Omental fat pad (tissue), 4 donors: Measurements from ENCODE around the gene POLD4. TPM values are rescaled to one million over a fixed set of nuclear protein-coding genes. Genes with fewer than 3 reads are reported as not detected.

Experiments used
- ATAC-seq: fragments of 150-250 bp; one replicate; pipeline ENCODE4 v1.9.1; 2016; ENCODE audit warnings: mild to moderate bottlenecking, moderate library complexity; ENCODE audit not compliant: low FRiP score
- DNase-seq: peaks from one replicate; pipeline ENCODE4 v3.0.0-alpha.2; 2019; ENCODE audit warnings: low spot score
- CTCF ChIP-seq, 3 donors: fragments of 450-650 bp; IDR thresholded peaks; one replicate each; pipeline ENCODE4 v1.5.1; 2016 to 2017; ENCODE audit warnings: antibody characterized with exemption in 3 of 3, mild to moderate bottlenecking in 3 of 3, moderate library complexity in 2 of 3
- total RNA-seq, 4 donors: library from RNA; depleted of rRNA; stranded (reverse); fragments of >200 nt; gene quantifications; one replicate each; pipeline ENCODE4 v1.1.0, GENCODE V29; 2016

POLD4 gene
- total RNA-seq, 4 donors from 2014 or later, result 67.5 to 141 (median 81.9) TPM

DNA sequence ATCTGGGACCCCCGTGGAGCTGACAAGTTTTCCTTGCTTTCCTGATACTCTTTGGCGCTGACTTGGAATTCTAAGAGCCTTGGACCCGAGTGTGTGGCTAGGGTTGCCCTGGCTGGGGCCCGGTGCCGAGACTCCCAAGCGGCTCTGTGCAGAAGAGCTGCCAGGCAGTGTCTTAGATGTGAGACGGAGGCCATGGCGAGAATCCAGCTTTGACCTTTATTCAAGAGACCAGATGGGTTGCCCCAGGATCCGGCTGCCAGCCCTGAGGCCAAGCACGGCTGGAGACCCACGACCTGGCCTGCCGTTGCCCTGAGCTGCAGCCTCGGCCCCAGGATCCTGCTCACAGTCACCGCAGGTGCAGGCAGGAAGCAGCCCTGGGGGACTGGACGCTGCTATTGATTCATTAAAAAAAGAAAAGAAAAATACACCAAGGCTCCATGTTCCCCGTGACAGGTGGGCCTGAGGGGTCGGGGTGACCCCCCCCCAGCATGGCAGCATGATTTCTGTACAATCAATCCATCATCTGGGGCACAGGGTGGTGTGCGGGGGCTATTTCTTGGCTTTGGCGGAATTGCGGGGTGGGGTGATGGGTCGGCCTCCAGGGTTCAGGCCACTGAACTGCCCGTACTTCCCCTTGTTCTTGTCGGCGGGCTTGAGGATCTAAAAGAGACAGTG is 44.8 kb upstream of the POLD4 start:
- ATAC-seq (no peak), DNase-seq (no peak)
- no peak for TF ChIP-seq CTCF (IDR thresholded peaks at IDR 0.05)

DNA sequence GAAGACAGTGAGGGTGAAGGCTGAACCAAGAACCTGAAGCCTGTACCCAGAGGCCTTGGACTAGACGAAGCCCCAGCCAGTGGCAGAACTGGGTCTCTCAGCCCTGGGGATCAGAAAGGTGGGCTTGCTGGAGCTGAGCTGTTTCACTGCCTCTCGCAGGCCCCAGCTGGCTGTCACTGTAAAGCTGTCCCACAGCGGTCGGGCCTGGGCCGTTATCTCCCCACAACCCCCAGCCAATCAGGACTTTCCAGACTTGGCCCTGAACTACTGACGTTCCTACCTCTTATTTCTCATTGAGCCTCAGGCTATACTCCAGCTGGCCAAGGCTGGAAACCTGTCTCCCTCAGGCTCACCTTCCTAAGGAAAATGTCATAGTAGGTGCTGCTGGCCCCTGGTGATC is 44.2 kb upstream of the POLD4 start:
- DNase-seq (no peak), ATAC-seq (no peak)
- TF ChIP-seq CTCF (IDR thresholded peaks at IDR 0.05), result no peak

DNA sequence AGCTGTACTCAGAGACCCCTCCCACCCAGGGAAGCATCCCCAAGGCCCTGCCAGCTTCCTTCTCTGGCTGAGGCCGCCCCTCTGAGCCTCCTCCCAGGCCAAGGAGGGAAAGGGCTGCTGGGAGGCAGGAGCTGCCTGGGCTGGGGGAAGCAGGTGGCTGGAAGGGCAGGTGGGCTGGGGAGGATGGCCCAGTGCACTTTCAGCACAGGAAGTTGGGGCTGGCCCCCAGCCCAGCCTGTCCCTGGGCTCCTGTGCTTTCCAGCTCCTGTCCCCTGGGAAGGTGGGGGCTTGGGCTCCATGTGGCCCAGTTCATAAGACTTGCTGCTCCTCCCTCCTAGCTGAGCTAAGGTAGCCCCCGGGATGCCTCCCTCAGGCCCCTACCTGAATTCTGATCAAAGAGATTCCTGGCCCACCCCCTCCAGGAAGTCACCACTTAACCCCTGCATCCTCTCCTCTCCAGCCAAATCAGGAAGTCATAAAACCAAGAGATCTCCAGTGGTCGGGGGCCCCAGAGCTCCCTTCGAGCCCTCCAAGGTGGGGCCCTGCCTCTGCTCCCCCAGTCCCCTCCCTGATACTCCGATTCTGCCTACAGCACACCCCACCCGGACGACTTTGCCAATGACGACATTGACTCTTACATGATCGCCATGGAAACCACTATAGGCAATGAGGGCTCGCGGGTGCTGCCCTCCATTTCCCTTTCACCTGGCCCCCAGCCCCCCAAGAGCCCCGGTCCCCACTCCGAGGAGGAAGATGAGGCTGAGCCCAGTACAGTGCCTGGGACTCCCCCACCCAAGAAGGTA is 43.4 kb upstream of the POLD4 start:
- ATAC-seq (no peak), DNase-seq (no peak)
- no peak for TF ChIP-seq CTCF (IDR thresholded peaks at IDR 0.05)

GRCh38 chr11:67396259-67396581 is 42.9 kb upstream of the POLD4 start:
- TF ChIP-seq CTCF (IDR thresholded peaks at IDR 0.05), result no peak
- ATAC-seq (no peak), DNase-seq (no peak)

GRCh38 chr11:67395555-67396258 is 42.4 kb upstream of the POLD4 start:
- ATAC-seq (no peak), DNase-seq (no peak)
- TF ChIP-seq CTCF (IDR thresholded peaks at IDR 0.05), result no peak

GRCh38 chr11:67393990-67394389 is 40.6 kb upstream of the POLD4 start:
- DNase-seq, result no peak
- TF ChIP-seq CTCF (IDR thresholded peaks at IDR 0.05), result no peak
- ATAC-seq, result no peak
